Bronchus fibroblast of lung (primary cell): ENCODE measurements around the gene IQSEC2. TPM values are rescaled to one million over a fixed set of nuclear protein-coding genes. Genes with fewer than 3 reads are reported as not detected.

Experiments used
- total RNA-seq: library from RNA; depleted of rRNA; stranded (reverse); fragments of >200 nt; gene quantifications from 2 replicates; pipeline ENCODE4 v1.2.3, GENCODE V29; 2015

Gene IQSEC2
- 9.4 and 10.6 TPM in 2 replicates for total RNA-seq

GRCh38 chrX:53281321-53281822, at the start of gene IQSEC2:
Gene IQSEC2, minus strand, starts transcription at chrX:53281584.

GRCh38 chrX:53224860-53225797, 56.3 kb downstream of the IQSEC2 start, which contains the start of gene KDM5C:
Gene KDM5C, minus strand, starts transcription at chrX:53225207. Its CDS starts 318 bp downstream, at chrX:53224889.

Other genes with a start within 250 kb of the IQSEC2 start
- 3.7 and 4.0 TPM in 2 replicates for gene GPR173, start 232.8 kb downstream of the IQSEC2 start, total RNA-seq
- 8.8 and 9.9 TPM in 2 replicates for gene TSPYL2, start 199.2 kb downstream of the IQSEC2 start, total RNA-seq
- gene KANTR, start 187.4 kb downstream of the IQSEC2 start, total RNA-seq: 1.3 and 1.9 TPM in 2 replicates
- 41.0 and 49.4 TPM in 2 replicates for gene KDM5C, start 56.4 kb downstream of the IQSEC2 start, total RNA-seq
- gene SMC1A, start 141.1 kb upstream of the IQSEC2 start, total RNA-seq: 26.2 and 36.7 TPM in 2 replicates
- gene RIBC1, start 141.3 kb upstream of the IQSEC2 start, total RNA-seq: 0.15 TPM in 1 of 2 replicates, not detected in the other
- 66.9 and 72.4 TPM in 2 replicates for gene HSD17B10, start 152.8 kb upstream of the IQSEC2 start, total RNA-seq